ENCODE data around the gene IDH1.

The IDH1 gene

DNA sequence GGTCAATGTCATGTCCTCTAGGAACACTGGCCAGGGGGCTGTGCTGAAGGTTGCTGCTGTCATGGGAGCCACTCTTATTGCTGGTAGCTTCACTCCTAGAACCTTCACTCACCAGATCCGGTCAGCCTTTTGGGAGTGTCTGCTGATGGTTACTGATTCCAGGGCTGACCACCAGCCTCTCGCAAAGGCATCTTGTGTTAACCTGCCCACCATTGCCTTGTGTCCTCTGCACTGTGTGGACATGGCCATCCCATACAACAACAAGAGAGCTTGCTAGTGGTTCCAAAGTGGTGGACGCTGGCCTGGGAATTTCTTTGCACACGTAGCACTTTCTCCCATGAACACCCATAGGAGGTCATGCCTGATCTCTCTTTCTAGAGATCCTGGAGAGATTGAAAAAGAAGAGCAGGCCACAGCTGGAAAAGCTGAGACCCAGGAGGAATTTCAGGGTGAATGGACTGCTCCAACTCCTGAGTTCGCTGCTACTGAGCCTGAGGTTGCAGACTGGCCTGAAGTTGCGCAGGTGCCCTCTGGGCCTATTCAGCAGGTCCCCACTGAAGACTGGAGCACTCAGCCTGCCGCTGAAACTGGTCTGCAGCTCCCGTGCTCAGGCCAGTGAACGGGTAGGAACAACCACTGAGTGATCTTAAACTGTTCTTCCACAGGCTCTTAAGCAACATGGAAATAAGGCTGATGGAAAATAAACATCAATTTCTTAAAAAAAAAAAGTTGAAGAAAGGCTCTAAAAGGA is 46.4 kb downstream of the IDH1 start:
- no peak for DNase-seq

DNA sequence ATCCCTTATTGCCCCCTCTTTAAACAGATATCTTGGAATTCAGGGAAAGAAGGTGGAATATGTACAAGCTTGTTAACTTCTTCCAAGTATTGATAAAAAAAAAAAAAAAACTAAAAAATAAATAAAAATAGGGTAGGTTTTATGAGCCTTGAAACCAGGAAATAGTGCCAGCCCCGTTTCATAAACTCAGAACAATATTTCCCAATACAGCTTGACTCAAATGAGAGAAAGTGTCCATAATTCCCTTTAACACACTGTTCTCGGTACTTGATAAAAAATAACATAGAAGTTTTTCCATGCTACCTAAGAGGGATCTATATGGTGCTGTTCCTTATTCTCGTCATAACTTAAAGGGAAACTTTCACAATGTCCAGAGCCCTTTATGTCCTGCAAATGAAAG is 47.1 kb downstream of the IDH1 start:
- DNase-seq = no peak

DNA sequence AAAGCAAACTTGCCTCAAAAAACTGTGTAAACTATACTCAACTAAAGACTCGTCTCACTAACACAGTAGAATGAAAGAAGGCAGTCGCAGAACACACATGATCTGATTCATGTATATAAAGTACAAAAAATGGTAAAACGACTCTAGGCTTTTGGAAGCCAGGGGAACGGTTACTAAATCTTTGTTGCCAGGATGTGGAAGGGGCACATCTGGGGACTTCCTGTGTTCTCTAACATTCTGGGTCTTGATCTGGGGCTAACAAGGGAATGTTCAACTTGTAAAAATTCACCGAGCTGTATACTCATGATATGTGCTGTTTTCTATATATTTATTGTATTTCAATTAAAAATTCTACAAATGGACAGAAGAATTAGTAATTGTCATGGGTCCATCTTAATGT is 50.7 kb downstream of the IDH1 start:
- DNase-seq = no peak

DNA sequence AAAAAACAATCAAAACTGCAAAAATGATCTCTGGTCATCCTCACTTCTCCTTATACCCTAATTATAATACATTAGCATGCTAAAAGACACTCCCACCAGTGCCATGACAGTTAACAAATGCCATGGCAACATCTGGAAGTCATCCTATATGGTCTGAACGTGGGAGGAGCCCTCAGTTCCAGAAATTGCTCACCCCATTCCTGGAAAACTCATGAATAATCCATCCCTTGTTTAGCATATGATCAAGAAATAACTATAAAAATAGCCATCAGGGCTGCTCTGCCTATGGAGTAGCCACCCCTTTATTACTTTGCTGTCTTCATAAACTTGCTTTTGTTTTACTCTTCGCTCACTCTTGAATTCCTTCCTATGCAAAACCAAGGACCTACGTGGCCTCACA is 59.3 kb downstream of the IDH1 start:
- no peak for DNase-seq

DNA sequence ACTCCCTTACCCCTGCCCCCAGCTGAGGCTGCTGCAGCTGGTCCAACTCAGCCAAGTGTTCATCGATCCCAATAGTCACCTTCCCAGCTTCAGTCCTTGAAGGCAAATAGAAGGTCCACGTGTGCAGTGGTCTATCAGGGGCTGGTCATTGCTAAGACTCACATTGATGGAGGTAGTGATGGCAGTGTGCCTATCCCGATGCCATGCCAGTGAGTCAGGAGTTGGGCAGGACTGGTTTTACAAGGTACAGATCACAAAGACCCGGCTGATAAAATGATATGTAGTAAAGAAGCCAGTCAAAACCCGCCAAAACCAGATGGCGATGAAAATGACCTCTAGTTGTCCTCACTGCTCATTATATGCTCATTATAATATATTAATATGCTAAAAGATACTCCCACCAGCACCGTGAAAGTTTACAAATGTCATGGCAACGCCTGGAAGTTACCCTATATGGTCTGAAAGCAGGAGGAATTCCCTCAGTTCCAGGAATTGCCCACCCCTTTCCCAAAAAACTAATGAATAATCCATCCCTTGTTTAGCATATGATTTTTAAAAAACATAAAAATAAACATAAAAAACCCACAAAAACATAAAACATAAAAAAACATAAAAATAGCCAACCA is 62.1 kb downstream of the IDH1 start:
- DNase-seq = no peak

DNA sequence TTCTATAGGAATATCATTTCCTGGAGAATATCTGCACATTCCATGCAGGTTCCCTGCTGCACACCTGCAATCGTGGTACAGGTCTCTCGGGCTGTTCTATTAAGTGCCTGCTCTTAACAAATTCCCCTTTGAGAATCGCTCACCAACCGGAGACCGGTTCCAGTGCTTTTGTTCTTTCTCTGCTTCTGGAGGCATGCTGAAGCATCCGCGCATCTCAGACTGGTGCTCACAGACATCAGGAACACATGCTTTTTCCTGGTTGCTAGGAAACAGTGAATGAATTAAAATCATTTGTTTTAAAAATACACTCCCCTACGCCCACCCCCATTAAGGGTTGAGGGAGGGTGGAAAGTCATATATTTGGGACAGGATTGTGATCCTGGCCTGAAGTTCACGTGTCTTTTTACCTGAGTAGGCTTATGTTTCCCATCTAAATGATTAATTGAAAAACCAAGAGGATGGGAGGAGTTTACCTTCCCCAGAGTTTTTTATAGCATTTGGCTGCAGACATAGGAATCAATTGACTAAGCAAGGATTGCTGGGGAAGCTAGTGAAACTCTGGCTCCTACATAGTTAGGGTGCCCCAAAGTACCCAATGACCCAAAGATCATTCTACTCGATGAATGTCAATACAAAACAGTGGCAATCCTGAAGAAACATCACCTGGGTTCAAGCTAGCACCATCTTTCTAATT is 64.9 kb downstream of the IDH1 start, which contains the start of gene C2orf80:
Gene C2orf80, minus strand, starts transcription at position 221 of the 694 bp plus-strand sequence. CDS start 3,044 bp downstream, outside the sequence.
- DNase-seq = no peak

DNA sequence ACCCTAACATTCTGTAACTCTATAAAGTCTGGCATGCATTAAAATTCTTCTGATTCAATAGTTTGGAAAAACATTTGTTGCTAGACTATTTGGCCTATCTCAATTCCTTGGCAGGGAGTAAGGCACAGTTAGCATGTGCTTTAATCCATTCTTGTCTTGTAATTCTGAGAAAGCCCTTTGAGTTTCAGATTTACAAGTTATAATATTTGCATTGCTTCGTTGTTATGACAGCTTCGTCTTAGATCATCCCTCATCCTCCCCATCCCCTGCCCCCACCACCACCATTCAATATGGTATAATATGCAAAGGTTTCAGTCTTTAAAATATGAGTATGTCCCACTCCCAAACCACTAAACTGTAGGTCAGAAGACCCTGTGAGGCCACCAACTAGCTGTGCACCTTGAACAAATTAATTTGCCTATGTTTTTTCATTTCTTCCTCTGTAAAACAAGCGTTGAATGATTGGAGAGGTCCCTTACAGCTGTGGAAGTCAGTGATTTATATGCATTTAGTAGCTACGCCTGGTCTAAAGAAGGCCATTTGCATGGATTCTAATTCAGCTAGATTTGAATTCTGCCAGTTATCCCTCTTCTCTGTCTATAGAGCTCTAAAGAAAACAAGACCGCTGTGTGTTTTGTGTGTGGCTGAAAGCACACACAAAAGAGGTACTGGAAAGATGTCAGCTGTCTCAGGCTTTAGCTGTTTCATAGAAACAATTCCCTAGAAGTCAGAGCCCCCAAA is 65.6 kb downstream of the IDH1 start:
- DNase-seq = no peak

DNA sequence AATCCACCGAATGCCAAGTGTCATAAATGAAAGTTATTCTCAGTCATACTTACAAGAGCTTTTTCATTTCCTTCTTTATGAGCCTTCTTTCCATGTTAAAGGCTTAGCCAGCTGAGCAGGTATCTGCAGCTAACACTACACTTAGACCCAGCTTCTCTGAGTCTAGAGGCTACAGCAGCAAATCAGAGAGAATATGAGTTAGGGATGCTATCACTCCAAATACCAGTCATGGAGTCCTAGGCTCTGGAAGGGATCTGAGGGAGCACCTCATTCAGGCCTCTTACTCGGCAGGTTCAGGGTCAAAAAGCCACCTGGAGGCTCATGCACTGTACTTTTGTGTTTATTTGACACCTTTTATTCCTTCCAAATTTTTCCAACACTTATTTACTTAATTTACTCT is 68.0 kb downstream of the IDH1 start:
- DNase-seq = no peak

DNA sequence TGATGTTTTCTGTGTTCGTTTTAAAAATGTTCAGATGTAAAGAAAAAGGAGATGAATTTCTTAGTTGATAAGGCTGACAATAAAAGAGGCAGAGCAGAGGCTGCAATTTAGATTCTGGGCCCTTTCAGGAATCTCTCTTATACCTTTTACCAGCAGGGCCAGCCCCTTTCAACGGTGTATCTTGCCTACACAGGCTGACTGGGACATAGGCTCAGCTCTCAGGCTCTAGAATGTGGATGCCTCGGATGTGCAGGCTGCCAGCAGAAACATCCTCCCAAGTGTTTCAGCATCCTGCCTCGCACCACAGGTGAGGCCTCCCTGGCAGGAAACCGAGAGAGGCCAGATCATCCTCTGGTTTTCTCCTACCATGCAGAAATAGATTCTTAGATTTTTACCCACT is 68.4 kb downstream of the IDH1 start:
- DNase-seq = no peak

All from fibroblast of skin of scalp (primary cell).